ENCODE results near the gene RHOF. TPM values are rescaled to one million over a fixed set of nuclear protein-coding genes. Genes with fewer than 3 reads are reported as not detected.

Gene RHOF
- polyA plus RNA-seq, 1 of the 3 experiments (the other 2 are of a cell fraction): 5.0 TPM

DNA sequence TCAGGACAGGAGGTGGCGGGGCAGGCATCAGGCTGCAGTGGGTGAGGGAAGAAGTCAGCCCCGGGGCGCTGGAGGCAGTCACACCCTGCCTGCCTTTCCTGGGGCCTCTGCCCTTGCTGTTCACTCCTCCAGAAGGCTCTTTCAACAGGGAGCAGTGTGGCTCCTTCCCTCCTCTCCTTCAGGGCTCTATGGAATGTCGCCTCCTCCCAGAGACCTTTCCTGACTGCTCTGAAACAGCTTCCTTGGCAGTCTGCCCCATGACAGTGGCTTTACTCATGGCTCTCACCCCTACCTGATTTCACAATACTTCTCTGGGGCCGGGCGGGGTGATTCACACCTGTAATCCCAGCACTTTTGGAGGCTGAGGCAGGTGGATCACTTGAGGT, 7.1 kb downstream of the RHOF start (continued):
- TF ChIP-seq RAD21 (IDR thresholded peaks at IDR 0.05; ENCODE audit: low read length) (no peak), SIN3A (IDR thresholded peaks at IDR 0.05; ENCODE audit: borderline replicate concordance, low read depth, low read length) (no peak), SMC3 (IDR thresholded peaks at IDR 0.05; ENCODE audit: low read depth, low read length) (no peak), EP300 (IDR thresholded peaks at IDR 0.05; ENCODE audit: borderline replicate concordance in 1 of 2, low read depth in 1 of 2, low read length in 1 of 2) (peak in 1 of 2 experiments; percentile 38; a peak in 1 of 4 replicates), ELF1 (IDR thresholded peaks at IDR 0.05) (no peak), TEAD4 (IDR thresholded peaks at IDR 0.05; ENCODE audit: borderline replicate concordance, insufficient read depth) (no peak), FOSL2 (IDR thresholded peaks at IDR 0.05; ENCODE audit: borderline replicate concordance, low read depth) (peak; percentile 75), IRF3 (IDR thresholded peaks at IDR 0.05; ENCODE audit: low read depth, low read length) (no peak), NRF1 (IDR thresholded peaks at IDR 0.05; ENCODE audit: low read depth, low read length) (no peak), NFIC (IDR thresholded peaks at IDR 0.05; ENCODE audit: borderline replicate concordance) (peak; percentile 84), EZH2phosphoT487 (IDR thresholded peaks at IDR 0.05; ENCODE audit: borderline replicate concordance, low read depth) (no peak), RXRA (IDR thresholded peaks at IDR 0.05; ENCODE audit: borderline replicate concordance, low read depth) (peak; percentile 80; the same call in 1 of the 2 replicates), RCOR1 (IDR thresholded peaks at IDR 0.05; ENCODE audit: low read length) (no peak), CTCF (IDR thresholded peaks at IDR 0.05) (no peak)
- TF ChIP-seq, protein P1, sequence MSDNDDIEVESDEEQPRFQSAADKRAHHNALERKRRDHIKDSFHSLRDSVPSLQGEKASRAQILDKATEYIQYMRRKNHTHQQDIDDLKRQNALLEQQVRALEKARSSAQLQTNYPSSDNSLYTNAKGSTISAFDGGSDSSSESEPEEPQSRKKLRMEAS (IDR thresholded peaks at IDR 0.05; ENCODE audit: low read depth): 0 out of 2 replicates have a peak, but pooled peaks have one; percentile 31
- TF ChIP-seq, protein P2, sequence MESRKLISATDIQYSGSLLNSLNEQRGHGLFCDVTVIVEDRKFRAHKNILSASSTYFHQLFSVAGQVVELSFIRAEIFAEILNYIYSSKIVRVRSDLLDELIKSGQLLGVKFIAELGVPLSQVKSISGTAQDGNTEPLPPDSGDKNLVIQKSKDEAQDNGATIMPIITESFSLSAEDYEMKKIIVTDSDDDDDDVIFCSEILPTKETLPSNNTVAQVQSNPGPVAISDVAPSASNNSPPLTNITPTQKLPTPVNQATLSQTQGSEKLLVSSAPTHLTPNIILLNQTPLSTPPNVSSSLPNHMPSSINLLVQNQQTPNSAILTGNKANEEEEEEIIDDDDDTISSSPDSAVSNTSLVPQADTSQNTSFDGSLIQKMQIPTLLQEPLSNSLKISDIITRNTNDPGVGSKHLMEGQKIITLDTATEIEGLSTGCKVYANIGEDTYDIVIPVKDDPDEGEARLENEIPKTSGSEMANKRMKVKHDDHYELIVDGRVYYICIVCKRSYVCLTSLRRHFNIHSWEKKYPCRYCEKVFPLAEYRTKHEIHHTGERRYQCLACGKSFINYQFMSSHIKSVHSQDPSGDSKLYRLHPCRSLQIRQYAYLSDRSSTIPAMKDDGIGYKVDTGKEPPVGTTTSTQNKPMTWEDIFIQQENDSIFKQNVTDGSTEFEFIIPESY (IDR thresholded peaks at IDR 0.05; ENCODE audit: borderline replicate concordance, low read depth): no peak
- TF ChIP-seq, protein P3, sequence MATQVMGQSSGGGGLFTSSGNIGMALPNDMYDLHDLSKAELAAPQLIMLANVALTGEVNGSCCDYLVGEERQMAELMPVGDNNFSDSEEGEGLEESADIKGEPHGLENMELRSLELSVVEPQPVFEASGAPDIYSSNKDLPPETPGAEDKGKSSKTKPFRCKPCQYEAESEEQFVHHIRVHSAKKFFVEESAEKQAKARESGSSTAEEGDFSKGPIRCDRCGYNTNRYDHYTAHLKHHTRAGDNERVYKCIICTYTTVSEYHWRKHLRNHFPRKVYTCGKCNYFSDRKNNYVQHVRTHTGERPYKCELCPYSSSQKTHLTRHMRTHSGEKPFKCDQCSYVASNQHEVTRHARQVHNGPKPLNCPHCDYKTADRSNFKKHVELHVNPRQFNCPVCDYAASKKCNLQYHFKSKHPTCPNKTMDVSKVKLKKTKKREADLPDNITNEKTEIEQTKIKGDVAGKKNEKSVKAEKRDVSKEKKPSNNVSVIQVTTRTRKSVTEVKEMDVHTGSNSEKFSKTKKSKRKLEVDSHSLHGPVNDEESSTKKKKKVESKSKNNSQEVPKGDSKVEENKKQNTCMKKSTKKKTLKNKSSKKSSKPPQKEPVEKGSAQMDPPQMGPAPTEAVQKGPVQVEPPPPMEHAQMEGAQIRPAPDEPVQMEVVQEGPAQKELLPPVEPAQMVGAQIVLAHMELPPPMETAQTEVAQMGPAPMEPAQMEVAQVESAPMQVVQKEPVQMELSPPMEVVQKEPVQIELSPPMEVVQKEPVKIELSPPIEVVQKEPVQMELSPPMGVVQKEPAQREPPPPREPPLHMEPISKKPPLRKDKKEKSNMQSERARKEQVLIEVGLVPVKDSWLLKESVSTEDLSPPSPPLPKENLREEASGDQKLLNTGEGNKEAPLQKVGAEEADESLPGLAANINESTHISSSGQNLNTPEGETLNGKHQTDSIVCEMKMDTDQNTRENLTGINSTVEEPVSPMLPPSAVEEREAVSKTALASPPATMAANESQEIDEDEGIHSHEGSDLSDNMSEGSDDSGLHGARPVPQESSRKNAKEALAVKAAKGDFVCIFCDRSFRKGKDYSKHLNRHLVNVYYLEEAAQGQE (IDR thresholded peaks at IDR 0.05; ENCODE audit: low read depth, low read length): no peak
- TF ChIP-seq, protein P4, sequence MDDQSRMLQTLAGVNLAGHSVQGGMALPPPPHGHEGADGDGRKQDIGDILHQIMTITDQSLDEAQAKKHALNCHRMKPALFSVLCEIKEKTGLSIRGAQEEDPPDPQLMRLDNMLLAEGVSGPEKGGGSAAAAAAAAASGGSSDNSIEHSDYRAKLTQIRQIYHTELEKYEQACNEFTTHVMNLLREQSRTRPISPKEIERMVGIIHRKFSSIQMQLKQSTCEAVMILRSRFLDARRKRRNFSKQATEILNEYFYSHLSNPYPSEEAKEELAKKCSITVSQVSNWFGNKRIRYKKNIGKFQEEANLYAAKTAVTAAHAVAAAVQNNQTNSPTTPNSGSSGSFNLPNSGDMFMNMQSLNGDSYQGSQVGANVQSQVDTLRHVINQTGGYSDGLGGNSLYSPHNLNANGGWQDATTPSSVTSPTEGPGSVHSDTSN (IDR thresholded peaks at IDR 0.05): 0 out of 2 replicates have a peak, but pooled peaks have one; percentile 11

All from SK-N-SH (cell line).